H9 (cell line): ENCODE data around the gene DAAM2. TPM values are rescaled to one million over a fixed set of nuclear protein-coding genes. Genes with fewer than 3 reads are reported as not detected.

ENCODE experiments used
- DNase-seq: peaks from one replicate; pipeline ENCODE4 v3.0.0-alpha.2; 2017
- H2AFZ ChIP-seq: one replicate; pipeline ENCODE4 v1.6.1; 2013; ENCODE audit warnings: mild to moderate bottlenecking, low read length, control low read depth, moderate library complexity
- H2AK5ac ChIP-seq: 2 replicates; pipeline ENCODE4 v1.6.1; 2013; ENCODE audit warnings: low read length, control low read depth, mixed read lengths; ENCODE audit not compliant: insufficient read length
- H2BK120ac ChIP-seq: one replicate; pipeline ENCODE4 v1.6.1; 2013; ENCODE audit warnings: low read depth, mild to moderate bottlenecking, low read length, control low read depth, inconsistent platforms; ENCODE audit not compliant: poor library complexity, severe bottlenecking
- H2BK12ac ChIP-seq: 2 replicates; pipeline ENCODE4 v1.6.1; 2013; ENCODE audit warnings: low read length, control low read depth, mixed read lengths, low read depth; ENCODE audit not compliant: insufficient read length
- H2BK15ac ChIP-seq: 2 replicates; pipeline ENCODE4 v1.6.1; 2013; ENCODE audit warnings: low read depth, low read length, control low read depth
- H2BK20ac ChIP-seq: one replicate; pipeline ENCODE4 v1.6.1; 2013; ENCODE audit warnings: low read depth, mild to moderate bottlenecking, low read length, control low read depth, inconsistent platforms; ENCODE audit not compliant: poor library complexity, severe bottlenecking
- H2BK5ac ChIP-seq: 2 replicates; pipeline ENCODE4 v1.6.1; 2013; ENCODE audit warnings: low read length, control low read depth, mixed read lengths; ENCODE audit not compliant: insufficient read length
- H3K14ac ChIP-seq: 2 replicates; pipeline ENCODE4 v1.6.1; 2013; ENCODE audit warnings: low read length, control low read depth; ENCODE audit not compliant: insufficient read depth
- H3K18ac ChIP-seq: 2 replicates; pipeline ENCODE4 v1.6.1; 2013; ENCODE audit warnings: low read depth, mild to moderate bottlenecking, mixed read lengths, low read length, control low read depth; ENCODE audit not compliant: insufficient read length
- H3K23ac ChIP-seq: 2 replicates; pipeline ENCODE4 v1.6.1; 2013; ENCODE audit warnings: low read length, control low read depth, mixed read lengths, low read depth; ENCODE audit not compliant: insufficient read length
- H3K23me2 ChIP-seq: 2 replicates; pipeline ENCODE4 v1.6.1; 2013; ENCODE audit warnings: low read depth, mild to moderate bottlenecking, mixed read lengths, low read length, control low read depth; ENCODE audit not compliant: insufficient read length, poor library complexity, severe bottlenecking
- H3K27ac ChIP-seq: 2 replicates; pipeline ENCODE4 v1.5.1; 2013; ENCODE audit warnings: low read length, control low read depth, mixed read lengths, low read depth; ENCODE audit not compliant: insufficient read length
- H3K27me3 ChIP-seq: 2 replicates; pipeline ENCODE4 v1.6.1; 2013; ENCODE audit warnings: low read length, control low read depth, inconsistent platforms; ENCODE audit not compliant: insufficient read depth
- H3K4ac ChIP-seq: 2 replicates; pipeline ENCODE4 v1.6.1; 2013; ENCODE audit warnings: low read depth, mild to moderate bottlenecking, control low read depth, inconsistent platforms, low read length, moderate library complexity
- H3K4me1 ChIP-seq: 2 replicates; pipeline ENCODE4 v1.6.1; 2013; ENCODE audit warnings: low read length, control low read depth, inconsistent platforms; ENCODE audit not compliant: insufficient read depth
- H3K4me2 ChIP-seq: 2 replicates; pipeline ENCODE4 v1.6.1; 2013; ENCODE audit warnings: low read length, control low read depth, mixed read lengths; ENCODE audit not compliant: insufficient read length, insufficient read depth
- H3K56ac ChIP-seq: 2 replicates; pipeline ENCODE4 v1.6.1; 2013; ENCODE audit warnings: low read depth, mild to moderate bottlenecking, mixed read lengths, low read length, control low read depth; ENCODE audit not compliant: insufficient read length
- H3K79me1 ChIP-seq: 2 replicates; pipeline ENCODE4 v1.6.1; 2013; ENCODE audit warnings: low read depth, mild to moderate bottlenecking, moderate library complexity, low read length, control low read depth, inconsistent platforms; ENCODE audit not compliant: insufficient read depth, poor library complexity, severe bottlenecking
- H3K79me2 ChIP-seq: 2 replicates; pipeline ENCODE4 v1.6.1; 2013; ENCODE audit warnings: low read length, control low read depth, inconsistent platforms; ENCODE audit not compliant: insufficient read depth
- H3K9ac ChIP-seq: 2 replicates; pipeline ENCODE4 v1.6.1; 2013; ENCODE audit warnings: low read length, control low read depth, mixed read lengths; ENCODE audit not compliant: insufficient read length; ENCODE audit errors: extremely low read depth
- H3K9me3 ChIP-seq: one replicate; pipeline ENCODE4 v1.6.1; 2013; ENCODE audit warnings: low read depth, low read length, inconsistent platforms; ENCODE audit not compliant: control insufficient read depth
- H3T11ph ChIP-seq: one replicate; pipeline ENCODE4 v1.6.1; 2013; ENCODE audit warnings: mild to moderate bottlenecking, low read length, control low read depth, inconsistent platforms
- H4K20me1 ChIP-seq: one replicate; pipeline ENCODE4 v1.6.1; 2013; ENCODE audit not compliant: control insufficient read depth, insufficient read length, insufficient read depth
- H4K5ac ChIP-seq: 2 replicates; pipeline ENCODE4 v1.6.1; 2013; ENCODE audit warnings: low read depth, mild to moderate bottlenecking, mixed read lengths, low read length, control low read depth; ENCODE audit not compliant: insufficient read length
- H4K8ac ChIP-seq: replicated peaks from 2 replicates; pipeline ENCODE4 v1.6.1; 2013; ENCODE audit warnings: low read length, control low read depth, mixed read lengths, low read depth; ENCODE audit not compliant: insufficient read length
- H4K91ac ChIP-seq: 2 replicates; pipeline ENCODE4 v1.6.1; 2013; ENCODE audit warnings: low read depth, mild to moderate bottlenecking, moderate library complexity, mixed read lengths, low read length, control low read depth; ENCODE audit not compliant: insufficient read length
- H3K27ac Mint-ChIP-seq, 3 experiments: 2 replicates in 2 of 3; 3 replicates in 1 of 3; pipeline ENCODE4 v1.8.0; 2020 to 2021; ENCODE audit warnings: mixed read lengths in 3 of 3, mild to moderate bottlenecking in 1 of 3, moderate library complexity in 1 of 3
- H3K27me3 Mint-ChIP-seq: 2 replicates; pipeline ENCODE4 v1.8.0; 2021; ENCODE audit warnings: low read depth, mild to moderate bottlenecking, moderate library complexity, mixed read lengths
- H3K36me3 Mint-ChIP-seq, 3 experiments: 2 replicates in 2 of 3; 3 replicates in 1 of 3; pipeline ENCODE4 v1.8.0; 2020 to 2021; ENCODE audit warnings: low read depth in 3 of 3, mixed read lengths in 3 of 3; ENCODE audit not compliant: insufficient read depth in 1 of 3
- H3K4me1 Mint-ChIP-seq, 2 experiments: 2 replicates each; pipeline ENCODE4 v1.8.0; 2020; ENCODE audit warnings: mixed read lengths in 2 of 2
- H3K4me3 Mint-ChIP-seq, 2 experiments: 2 replicates in 1 of 2; 3 replicates in 1 of 2; pipeline ENCODE4 v1.8.0; 2020 to 2021; ENCODE audit warnings: mild to moderate bottlenecking in 2 of 2, mixed read lengths in 2 of 2, moderate library complexity in 1 of 2
- H3K9me3 Mint-ChIP-seq, 2 experiments: 2 replicates in 1 of 2; 3 replicates in 1 of 2; pipeline ENCODE4 v1.8.0; 2020; ENCODE audit warnings: mild to moderate bottlenecking in 2 of 2, mixed read lengths in 2 of 2, moderate library complexity in 1 of 2
- CTCF ChIP-seq: fragments of 200-600 bp; sonication (generic); conservative IDR thresholded peaks from 3 replicates; pipeline ENCODE4 v1.8.0; 2021; ENCODE audit warnings: antibody characterized with exemption, mild to moderate bottlenecking
- WGBS: extraction: QIAGEN DNeasy Blood & Tissue Kit; methylation state at CpG from one replicate; pipeline ENCODE4 v1.1.7; 2013; ENCODE audit warnings: missing lambda C conversion rate, low lambda C conversion rate, mixed read lengths; ENCODE audit not compliant: insufficient read length; ENCODE audit errors: extremely low coverage; 5-methylcytosine and 5-hydroxymethylcytosine counted together
- total RNA-seq: library from RNA; stranded (reverse); gene quantifications from 2 replicates; pipeline ENCODE4 v1.2.1, GENCODE V29; 2021

Gene DAAM2
- total RNA-seq, 1 experiment from 2014 or later = 1.1 TPM

- no peak overlapping the region for H2BK20ac ChIP-seq
- no peak for TF ChIP-seq CTCF
- H2BK120ac ChIP-seq = no peak overlapping the region
- no peaks in the 10 kb centered on the region for H4K20me1 ChIP-seq
- H3K9me3 ChIP-seq = no peaks in the 10 kb centered on the region
- H3K23me2 ChIP-seq = no peaks in the 10 kb centered on the region
- H2BK15ac ChIP-seq = no peak overlapping the region
- H3K4me3 Mint-ChIP-seq = no peak overlapping the region
- peak overlapping the region; percentile 39; the same call in 1 of the 2 replicates for H3K14ac ChIP-seq
- no peak overlapping the region for H3K4me2 ChIP-seq
- H2BK5ac ChIP-seq = no peak overlapping the region
- H3K79me2 ChIP-seq = no peaks in the 10 kb centered on the region
- H3T11ph ChIP-seq = no peak overlapping the region
- no peaks in the 10 kb centered on the region for H3K27me3 ChIP-seq
- no peak overlapping the region for H4K91ac ChIP-seq
- no CpG with 5 or more reads among the region's 3 CpGs for WGBS
- H3K27me3 Mint-ChIP-seq = peaks cover 5% of the 10 kb centered on the region
- no peak overlapping the region for H4K8ac ChIP-seq
- no peaks in the 10 kb centered on the region for H3K79me1 ChIP-seq
- no peak overlapping the region for H3K27ac Mint-ChIP-seq
- H3K56ac ChIP-seq = no peak overlapping the region
- no peaks in the 10 kb centered on the region for H3K9me3 Mint-ChIP-seq
- H3K4ac ChIP-seq = no peak overlapping the region
- no peaks in the 10 kb centered on the region for H3K4me1 Mint-ChIP-seq
- no peak overlapping the region for H3K18ac ChIP-seq
- no peak for DNase-seq
- no peak overlapping the region for H3K9ac ChIP-seq
- no peak overlapping the region for H2AFZ ChIP-seq
- no peak overlapping the region for H2BK12ac ChIP-seq
- no peak overlapping the region for H3K27ac ChIP-seq
- H3K36me3 Mint-ChIP-seq = peaks cover 0 to 1% (median 0%) of the 10 kb centered on the region in 3 experiments; a peak in 3 of 7 replicates
- no peak overlapping the region for H2AK5ac ChIP-seq
- no peaks in the 10 kb centered on the region for H3K4me1 ChIP-seq
- H4K5ac ChIP-seq = no peak overlapping the region
- H3K23ac ChIP-seq = no peak overlapping the region
Measured at GRCh38 chr6:39873439-39873838, 81.3 kb downstream of the DAAM2 start.
